SK-N-SH treated with all-trans-retinoic acid at 6 μM for 48 hours (cell line): ENCODE data around the gene RALGPS1.

Experiments
- ATAC-seq: fragments of 200-7000 bp; cut with Tn5 transposase; 3 replicates; pipeline ENCODE4 v1.9.1; 2020; ENCODE audit warnings: mild to moderate bottlenecking, moderate library complexity
- ARNTL ChIP-seq: fragments of 450-650 bp; formaldehyde crosslinking; IDR thresholded peaks from 2 replicates; pipeline ENCODE4 v1.5.0; 2020; ENCODE audit warnings: low read depth, mild to moderate bottlenecking, moderate library complexity, borderline replicate concordance
- CREB5 ChIP-seq: fragments of 250-450 bp; sonication (Bioruptor Pico); IDR thresholded peaks from 2 replicates; pipeline ENCODE4 v1.5.1; 2020; ENCODE audit warnings: low read depth, mild to moderate bottlenecking, moderate library complexity
- CSRNP3 ChIP-seq: fragments of 250-450 bp; sonication (Bioruptor Pico); IDR thresholded peaks from 2 replicates; pipeline ENCODE4 v1.5.1; 2021; ENCODE audit warnings: mild to moderate bottlenecking, moderate library complexity
- GLIS3 ChIP-seq: fragments of 250-450 bp; sonication (Bioruptor Pico); IDR thresholded peaks from 2 replicates; pipeline ENCODE4 v1.5.0; 2020; ENCODE audit warnings: mild to moderate bottlenecking, moderate library complexity
- ISL1 ChIP-seq: fragments of 250-450 bp; sonication (Bioruptor Pico); IDR thresholded peaks from 2 replicates; pipeline ENCODE4 v2.1.2; 2022; ENCODE audit warnings: mild to moderate bottlenecking, moderate library complexity
- OSR1 ChIP-seq: fragments of 250-450 bp; sonication (Bioruptor Pico); IDR thresholded peaks from 2 replicates; pipeline ENCODE4 v1.8.0; 2022; ENCODE audit warnings: moderate library complexity, mild to moderate bottlenecking, inconsistent platforms
- PATZ1 ChIP-seq: fragments of 250-450 bp; sonication (Bioruptor Pico); IDR thresholded peaks from 2 replicates; pipeline ENCODE4 v1.8.0; 2020; ENCODE audit warnings: mild to moderate bottlenecking, moderate library complexity, borderline replicate concordance
- POU6F1 ChIP-seq: fragments of 250-450 bp; sonication (Bioruptor Pico); IDR thresholded peaks from 2 replicates; pipeline ENCODE4 v1.8.0; 2021; ENCODE audit warnings: low read depth, mild to moderate bottlenecking, moderate library complexity, borderline replicate concordance
- PPARA ChIP-seq: fragments of 250-450 bp; sonication (Bioruptor Pico); IDR thresholded peaks from 2 replicates; pipeline ENCODE4 v1.5.0; 2020; ENCODE audit warnings: mild to moderate bottlenecking, borderline replicate concordance
- RARB ChIP-seq: fragments of 250-450 bp; sonication (Bioruptor Pico); IDR thresholded peaks from 2 replicates; pipeline ENCODE4 v1.8.0; 2021; ENCODE audit warnings: mild to moderate bottlenecking, moderate library complexity
- TCF4 ChIP-seq: fragments of 250-450 bp; sonication (Bioruptor Pico); IDR thresholded peaks from 2 replicates; pipeline ENCODE4 v1.8.0; 2021; ENCODE audit warnings: mild to moderate bottlenecking, moderate library complexity, borderline replicate concordance
- TSHZ2 ChIP-seq: fragments of 250-450 bp; sonication (Bioruptor Pico); IDR thresholded peaks from 2 replicates; pipeline ENCODE4 v1.5.0; 2020; ENCODE audit warnings: mild to moderate bottlenecking, moderate library complexity
- ZC3H10 ChIP-seq: fragments of 250-450 bp; sonication (Bioruptor Pico); IDR thresholded peaks from 2 replicates; pipeline ENCODE4 v1.5.1; 2021; ENCODE audit warnings: mild to moderate bottlenecking, moderate library complexity
- ZFP3 ChIP-seq: fragments of 250-450 bp; sonication (Bioruptor Pico); IDR thresholded peaks from 2 replicates; pipeline ENCODE4 v1.5.0; 2020; ENCODE audit warnings: mild to moderate bottlenecking, moderate library complexity
- ZNF70 ChIP-seq: fragments of 450-650 bp; formaldehyde crosslinking; IDR thresholded peaks from 2 replicates; pipeline ENCODE4 v1.5.0; 2020; ENCODE audit warnings: mild to moderate bottlenecking, moderate library complexity
- ZNF8 ChIP-seq: fragments of 450-650 bp; formaldehyde crosslinking; IDR thresholded peaks from 2 replicates; pipeline ENCODE4 v1.5.0; 2020; ENCODE audit warnings: mild to moderate bottlenecking, moderate library complexity

Gene RALGPS1

GRCh38 chr9:127255692-127256091 lies 341.1 kb downstream of the RALGPS1 start (continued):
- TF ChIP-seq POU6F1 (CRISPR knock-in tag) = no peak
- TF ChIP-seq ZNF8 (CRISPR knock-in tag) = no peak
- TF ChIP-seq TCF4 = no peak
- TF ChIP-seq PATZ1 = no peak
- TF ChIP-seq ISL1 (CRISPR knock-in tag) = no peak

- ATAC-seq = no peak
- TF ChIP-seq PATZ1 = no peak
- TF ChIP-seq ARNTL = no peak
- no peak for TF ChIP-seq TCF4
- TF ChIP-seq CREB5 (CRISPR knock-in tag) = no peak
- no peak for TF ChIP-seq PPARA (CRISPR knock-in tag)
- TF ChIP-seq POU6F1 (CRISPR knock-in tag) = no peak
- TF ChIP-seq ZNF70 = no peak
- no peak for TF ChIP-seq TSHZ2 (CRISPR knock-in tag)
- TF ChIP-seq RARB (CRISPR knock-in tag) = no peak
- TF ChIP-seq ZNF8 (CRISPR knock-in tag) = no peak
- no peak for TF ChIP-seq ZFP3
- TF ChIP-seq GLIS3 (CRISPR knock-in tag) = no peak
- no peak for TF ChIP-seq CSRNP3 (CRISPR knock-in tag)
Measured at GRCh38 chr9:127256324-127256723, 341.7 kb downstream of the RALGPS1 start.

- TF ChIP-seq RARB (CRISPR knock-in tag) (no peak), PPARA (CRISPR knock-in tag) (no peak), ZC3H10 (CRISPR knock-in tag) (no peak), OSR1 (CRISPR knock-in tag) (no peak)
- no peak for ATAC-seq
Measured at GRCh38 chr9:127258606-127259471, 344.3 kb downstream of the RALGPS1 start.
